ENCODE measurements around the gene B3GNT4. TPM values are rescaled to one million over a fixed set of nuclear protein-coding genes. Genes with fewer than 3 reads are reported as not detected.

Gene B3GNT4
- total and polyA plus RNA-seq, 2 of the 8 experiments (the other 6 are each of a cell fraction or from before 2014, with no cell fraction given) = 1.1 to 1.4 TPM

- H3K18ac ChIP-seq (ENCODE audit: extremely low read depth, low read length) = no peak overlapping the region
- H3K36me3 ChIP-seq (ENCODE audit: control insufficient read depth in 2 of 4, insufficient read depth in 4 of 4, low read length in 3 of 4) = no peaks in the 10 kb centered on the region
- H2BK15ac ChIP-seq (ENCODE audit: low read length) = no peak overlapping the region
- no peak overlapping the region for H4K91ac ChIP-seq (replicated peaks; ENCODE audit: insufficient read length, low read length)
- H2AFZ ChIP-seq (ENCODE audit: low read length) = peak overlapping the region; percentile 81
- H3K23me2 ChIP-seq (ENCODE audit: low read depth, low read length) = peaks cover 4% of the 10 kb centered on the region; the same call in 1 of the 2 replicates
- POLR2A ChIA-PET (ENCODE audit: partially characterized antibody) = no interaction called here
- no peak overlapping the region for H3K27ac ChIP-seq (ENCODE audit: low read depth, low read length)
- no peak overlapping the region for H4K8ac ChIP-seq (ENCODE audit: extremely low read depth, insufficient read depth, low read length)
- CTCF ChIA-PET (ENCODE audit: partially characterized antibody) = interaction anchor here (0.6 to 1.6 kb wide), 6 partner anchors 15 to 65 kb away, joined by 3 to 5 read pairs (median 3); no protein-coding TSS in a partner anchor
- no peak overlapping the region for H3K56ac ChIP-seq (replicated peaks; ENCODE audit: insufficient read length, low read depth, low read length)
- no peak overlapping the region for H3K4me2 ChIP-seq (ENCODE audit: insufficient read depth in 1 of 2, low read depth in 2 of 2, low read length in 2 of 2)
- no peak overlapping the region for H3K14ac ChIP-seq (ENCODE audit: insufficient read length)
- no peaks in the 10 kb centered on the region for H3K79me2 ChIP-seq (ENCODE audit: control insufficient read depth in 1 of 2, insufficient read depth in 2 of 2, low read length in 2 of 2)
- WGBS, 2 experiments (ENCODE audit: extremely low coverage in 1 of 2, insufficient coverage in 1 of 2, insufficient read length in 1 of 2, insufficient replicate concordance in 2 of 2, low coverage in 1 of 2, low lambda C conversion rate in 2 of 2, missing lambda C conversion rate in 1 of 2) = 69% methylated on average over 12 of the region's 12 CpGs; no CpG with 5 or more reads in 1 of the 2 experiments
- H4K20me1 ChIP-seq (replicated peaks in 1 of 2; ENCODE audit: control insufficient read depth in 1 of 2, insufficient read depth in 2 of 2, low read length in 2 of 2) = no peaks in the 10 kb centered on the region
- H3K9me3 ChIP-seq (ENCODE audit: insufficient read depth in 2 of 2, low read depth in 1 of 2, low read length in 1 of 2) = no peaks in the 10 kb centered on the region
- H4K5ac ChIP-seq (ENCODE audit: insufficient read length, low read depth, low read length) = no peak overlapping the region
- no peak overlapping the region for H2AK5ac ChIP-seq (ENCODE audit: low read depth, low read length)
- H3K9ac ChIP-seq (replicated peaks in 1 of 4; ENCODE audit: extremely low read depth in 1 of 4, low read depth in 3 of 4, low read length in 3 of 4) = no peak overlapping the region; a peak in 2 of 7 replicates
- no peak overlapping the region for H2BK120ac ChIP-seq (replicated peaks; ENCODE audit: low read depth, low read length)
- no peak for FAIRE-seq
- no peak overlapping the region for H3K4me3 ChIP-seq (ENCODE audit: extremely low read depth in 1 of 4, insufficient read depth in 2 of 4, low read depth in 3 of 4, low read length in 4 of 4)
- no peak overlapping the region for H3K4ac ChIP-seq (replicated peaks; ENCODE audit: insufficient read length, low read depth, low read length)
- H3K4me1 ChIP-seq (replicated peaks in 1 of 4; ENCODE audit: control insufficient read depth in 3 of 4, insufficient read depth in 4 of 4, low read length in 3 of 4) = peaks cover 0 to 4% (median 2%) of the 10 kb centered on the region in 4 experiments; a peak in 3 of 7 replicates
- no peak overlapping the region for H2BK12ac ChIP-seq (ENCODE audit: low read depth, low read length)
- peaks cover 0 to 6% (median 2%) of the 10 kb centered on the region in 4 experiments; a peak in 5 of 7 replicates for H3K27me3 ChIP-seq (replicated peaks in 1 of 4; ENCODE audit: control insufficient read depth in 3 of 4, extremely low read depth in 1 of 4, insufficient read depth in 3 of 4, low read length in 3 of 4)
- DNase-seq (ENCODE audit: low read depth in 1 of 2, low spot score in 2 of 2) = no peak
- H3K23ac ChIP-seq (ENCODE audit: insufficient read length) = no peak overlapping the region
- H3K79me1 ChIP-seq (ENCODE audit: low read depth, low read length) = no peaks in the 10 kb centered on the region
- H2BK20ac ChIP-seq (ENCODE audit: low read length) = no peak overlapping the region
- H2BK5ac ChIP-seq (ENCODE audit: low read depth, low read length) = no peak overlapping the region
- no peak for TF ChIP-seq NRF1 (IDR thresholded peaks at IDR 0.05; ENCODE audit: low read depth, low read length)
- no peak for TF ChIP-seq SIX5 (IDR thresholded peaks at IDR 0.05; ENCODE audit: low read depth, low read length)
- TF ChIP-seq SIRT6 (IDR thresholded peaks at IDR 0.05; ENCODE audit: low read length) = no peak
- TF ChIP-seq SRF (IDR thresholded peaks at IDR 0.05; ENCODE audit: low read depth, low read length) = no peak
- TF ChIP-seq POLR2A (IDR thresholded peaks at IDR 0.05; ENCODE audit: control extremely low read depth in 1 of 2, low read depth in 2 of 2, low read length in 2 of 2) = no peak
- TF ChIP-seq YY1 (IDR thresholded peaks at IDR 0.05; ENCODE audit: low read depth, low read length) = no peak
- no peak for TF ChIP-seq RBBP5 (IDR thresholded peaks at IDR 0.05; ENCODE audit: borderline replicate concordance, low read depth, low read length)
- no peak for TF ChIP-seq SP2 (IDR thresholded peaks at IDR 0.05; ENCODE audit: low read length)
- TF ChIP-seq TCF12 (IDR thresholded peaks at IDR 0.05; ENCODE audit: low read depth, low read length) = no peak
- TF ChIP-seq CTCF (IDR thresholded peaks at IDR 0.05; ENCODE audit: control extremely low read depth in 1 of 3, insufficient read depth in 1 of 3, low read depth in 1 of 3, low read length in 3 of 3) = no peak
- no peak for TF ChIP-seq NANOG (IDR thresholded peaks at IDR 0.05; ENCODE audit: insufficient read depth, low read depth, low read length, poor library complexity, severe bottlenecking)
- no peak for TF ChIP-seq GTF2F1 (IDR thresholded peaks at IDR 0.05; ENCODE audit: borderline replicate concordance, low read depth, low read length)
Observed at GRCh38 chr12:122187466-122187865, 16.0 kb upstream of the B3GNT4 start.

All from H1 (cell line).